GM10266 (cell line): ENCODE results near the gene MMD.
A peak's percentile ranks its signal among the peaks of the same experiment; 100 is the strongest.
"Not testable (repeated sequence)": the region's sequence is repeated elsewhere in the genome, so short reads cannot be mapped to it uniquely, and the experiment has no call there.

ENCODE experiments used
- DNase-seq: peaks from one replicate; pipeline ENCODE4 v3.0.0; 2012; ENCODE audit errors: extremely low spot score
- CTCF ChIP-seq: IDR thresholded peaks from 2 replicates; pipeline ENCODE4 v1.5.1; 2012; ENCODE audit warnings: mild to moderate bottlenecking, low read depth; ENCODE audit not compliant: control insufficient read depth, insufficient read depth; ENCODE audit errors: missing control alignments

MMD gene, protein sequence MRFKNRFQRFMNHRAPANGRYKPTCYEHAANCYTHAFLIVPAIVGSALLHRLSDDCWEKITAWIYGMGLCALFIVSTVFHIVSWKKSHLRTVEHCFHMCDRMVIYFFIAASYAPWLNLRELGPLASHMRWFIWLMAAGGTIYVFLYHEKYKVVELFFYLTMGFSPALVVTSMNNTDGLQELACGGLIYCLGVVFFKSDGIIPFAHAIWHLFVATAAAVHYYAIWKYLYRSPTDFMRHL

GRCh38 chr17:55421179-55421934 is at the start of gene MMD:
MMD (minus strand) TSS chr17:55421835; CDS start chr17:55421695, 140 bp downstream.
- no peak for TF ChIP-seq CTCF
- DNase-seq: peak; percentile 45

DNA sequence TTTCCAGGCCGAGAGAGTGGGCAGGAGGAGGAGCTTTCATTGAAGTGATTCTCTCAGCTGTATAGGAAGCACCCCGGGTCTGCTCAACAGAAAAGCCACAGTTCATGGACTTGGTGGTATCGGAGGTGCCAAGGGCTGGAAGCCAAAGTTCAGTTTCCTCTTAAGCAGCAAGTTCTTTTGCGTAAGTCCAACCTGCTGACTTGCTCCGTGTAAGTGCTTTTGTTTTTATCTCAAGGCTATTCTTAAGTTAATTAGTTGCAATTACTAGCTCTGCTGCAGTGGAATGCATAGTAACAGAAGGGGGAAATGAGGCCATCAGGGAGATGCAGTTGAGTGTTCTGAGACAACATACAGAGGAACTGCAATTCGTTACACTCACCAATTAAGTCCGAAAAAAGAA is 45.0 kb upstream of the MMD start:
- no peak for DNase-seq
- no peak for TF ChIP-seq CTCF

- DNase-seq: not testable (repeated sequence)
These were observed 44.1 kb upstream of the MMD start for GRCh38 chr17:55465771-55466170.

DNA sequence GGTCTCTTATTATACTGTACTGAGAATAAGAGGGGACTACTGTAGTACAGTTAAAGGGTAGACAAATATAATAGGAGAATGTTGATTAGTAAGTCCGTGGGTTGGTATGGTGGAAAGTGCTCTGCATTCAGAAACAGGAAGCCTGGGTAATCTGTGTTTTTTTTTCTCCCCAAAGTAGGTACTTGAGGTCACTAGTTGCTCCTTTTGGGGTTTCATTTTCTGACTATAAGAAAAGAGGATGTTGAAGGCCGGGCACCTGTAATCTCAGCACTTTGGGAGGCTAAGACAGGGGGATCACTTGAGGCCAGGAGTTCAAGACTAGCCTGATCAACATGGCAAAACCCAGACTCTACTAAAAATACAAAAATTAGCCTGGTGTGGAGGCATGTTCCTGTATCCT is 42.0 kb upstream of the MMD start:
- no peak for TF ChIP-seq CTCF
- peak; percentile 36 for DNase-seq

DNA sequence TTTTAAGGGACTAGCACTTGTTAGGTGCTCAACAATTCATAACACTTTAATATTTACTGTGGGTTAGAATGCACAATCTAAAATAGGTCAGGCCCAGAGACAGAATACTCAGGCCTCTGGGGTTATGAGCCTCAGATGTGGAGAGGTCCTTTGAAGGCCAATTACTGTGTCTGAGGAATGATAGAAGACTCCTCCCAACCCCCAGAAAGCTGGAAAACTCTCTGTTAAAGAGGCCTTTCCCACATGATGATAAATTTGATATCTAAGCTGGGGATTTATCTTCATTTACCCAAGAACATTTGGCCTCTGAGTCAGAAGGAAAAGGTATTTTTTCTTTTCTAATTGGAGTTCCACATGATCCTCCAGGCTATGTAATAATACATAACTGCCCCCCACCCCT is 41.1 kb upstream of the MMD start:
- no peak for TF ChIP-seq CTCF
- DNase-seq: no peak

GRCh38 chr17:55462234-55462633 is 40.6 kb upstream of the MMD start:
- TF ChIP-seq CTCF: no peak
- no peak for DNase-seq

- TF ChIP-seq CTCF: no peak
- DNase-seq: no peak
These were observed 37.3 kb upstream of the MMD start for GRCh38 chr17:55458978-55459377.

DNA sequence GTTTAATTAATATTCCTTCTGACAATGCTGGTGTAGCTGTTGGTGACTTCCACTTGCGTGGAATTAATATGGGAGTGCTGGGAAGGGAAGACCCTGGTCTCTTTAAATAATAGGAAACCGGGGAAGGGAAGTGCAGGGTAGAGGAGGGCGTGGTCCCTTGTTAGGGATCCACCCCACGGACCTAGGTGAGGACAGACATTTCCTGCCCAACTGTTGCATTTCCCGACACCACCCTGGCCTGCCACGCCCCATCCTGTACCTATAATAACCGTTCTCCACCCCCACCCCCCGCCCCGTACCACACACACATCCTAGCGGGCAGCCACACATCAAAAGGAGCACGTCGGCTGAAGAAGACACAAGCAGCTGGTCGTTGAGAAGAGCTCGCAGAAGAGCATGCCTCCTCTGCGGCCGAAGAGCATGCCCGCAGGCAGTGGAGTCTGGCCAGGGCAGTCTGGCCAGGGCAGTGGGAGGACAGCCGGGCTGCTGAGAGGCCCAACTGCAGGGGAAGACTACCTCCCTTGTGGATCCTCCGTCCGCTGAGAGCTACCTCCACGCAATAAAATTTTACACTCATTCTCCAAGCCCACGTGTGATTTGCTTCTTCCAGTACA is 36.8 kb upstream of the MMD start:
- no peak for TF ChIP-seq CTCF
- no peak for DNase-seq
